IMR-90 (cell line): ENCODE results near the gene C1orf167. TPM values are rescaled to one million over a fixed set of nuclear protein-coding genes. Genes with fewer than 3 reads are reported as not detected.

Experiments used
- ATAC-seq: fragments of 200-7000 bp; cut with Tn5 transposase; 2 replicates; pipeline ENCODE4 v1.9.1; 2020; ENCODE audit warnings: low read depth, mild to moderate bottlenecking, moderate library complexity
- BruUV-seq: library from RNA; stranded (reverse); fragments of 400-500 nt; replicated peaks from 2 replicates; lab custom pipeline; 2021; lab: Mats Ljungman, UMichigan
- CTCF ChIA-PET: fragments of 300-600 bp; formaldehyde crosslinking; extraction: SDS; loops from one replicate; lab custom pipeline; 2021; ENCODE audit warnings: antibody characterized with exemption; lab: Yijun Ruan, JAX
- POLR2A ChIA-PET: fragments of 300-600 bp; sonication (Branson Sonifier 250); formaldehyde crosslinking; loops from one replicate; lab custom pipeline; 2022; ENCODE audit warnings: antibody characterized with exemption; ENCODE audit not compliant: unreplicated experiment; lab: Charles Lee
- DNase-seq: peaks from one replicate; pipeline ENCODE4 v3.0.0; 2013
- H2AFZ ChIP-seq: replicated peaks from 2 replicates; pipeline ENCODE3; 2013; ENCODE audit warnings: low read length, mild to moderate bottlenecking; ENCODE audit not compliant: poor library complexity
- H2AK5ac ChIP-seq: 2 replicates; pipeline ENCODE4 v1.6.1; 2013; ENCODE audit warnings: low read depth, low read length, inconsistent platforms
- H2AK9ac ChIP-seq: replicated peaks from 2 replicates; pipeline ENCODE3; 2013; ENCODE audit warnings: mild to moderate bottlenecking, low read depth, low read length, moderate library complexity; ENCODE audit not compliant: poor library complexity
- H2BK120ac ChIP-seq: 2 replicates; pipeline ENCODE4 v1.6.1; 2013; ENCODE audit warnings: low read depth, low read length, inconsistent platforms
- H2BK15ac ChIP-seq: 3 replicates; pipeline ENCODE4 v1.6.1; 2013; ENCODE audit warnings: low read depth, low read length, inconsistent platforms
- H2BK20ac ChIP-seq: 2 replicates; pipeline ENCODE4 v1.6.1; 2013; ENCODE audit warnings: low read depth, mild to moderate bottlenecking, inconsistent platforms, low read length, moderate library complexity
- H2BK5ac ChIP-seq: 2 replicates; pipeline ENCODE4 v1.6.1; 2013; ENCODE audit warnings: mild to moderate bottlenecking, low read depth, low read length, inconsistent platforms; ENCODE audit not compliant: poor library complexity, severe bottlenecking
- H3K14ac ChIP-seq: replicated peaks from 2 replicates; pipeline ENCODE4 v1.6.1; 2013; ENCODE audit warnings: low read depth, low read length, inconsistent platforms
- H3K18ac ChIP-seq: 2 replicates; pipeline ENCODE4 v1.6.1; 2013; ENCODE audit warnings: low read depth, low read length, control low read depth
- H3K23ac ChIP-seq: 2 replicates; pipeline ENCODE4 v1.6.1; 2013; ENCODE audit warnings: low read depth, low read length, inconsistent platforms
- H3K27ac ChIP-seq: 2 replicates; pipeline ENCODE4 v1.5.1; 2013; ENCODE audit warnings: mild to moderate bottlenecking, control low read depth, low read length; ENCODE audit not compliant: insufficient read depth
- H3K27me3 ChIP-seq: 2 replicates; pipeline ENCODE4 v1.6.1; 2013; ENCODE audit warnings: low read length; ENCODE audit not compliant: control insufficient read depth, insufficient read depth
- H3K36me3 ChIP-seq: 2 replicates; pipeline ENCODE4 v1.6.1; 2013; ENCODE audit warnings: low read length, mixed read lengths; ENCODE audit not compliant: control insufficient read depth, insufficient read depth
- H3K4ac ChIP-seq: 2 replicates; pipeline ENCODE4 v1.6.1; 2013; ENCODE audit warnings: low read depth, low read length, inconsistent platforms
- H3K4me1 ChIP-seq: 2 replicates; pipeline ENCODE4 v1.6.1; 2013; ENCODE audit warnings: low read length, mixed read lengths; ENCODE audit not compliant: control insufficient read depth, insufficient read depth
- H3K4me2 ChIP-seq: 2 replicates; pipeline ENCODE4 v1.6.1; 2013; ENCODE audit warnings: low read depth, mild to moderate bottlenecking, control low read depth, low read length, moderate library complexity
- H3K4me3 ChIP-seq: 2 replicates; pipeline ENCODE4 v1.5.1; 2013; ENCODE audit warnings: low read depth, mild to moderate bottlenecking, control low read depth, low read length, moderate library complexity; ENCODE audit not compliant: insufficient read depth
- H3K56ac ChIP-seq: 2 replicates; pipeline ENCODE4 v1.6.1; 2013; ENCODE audit warnings: low read length, inconsistent platforms; ENCODE audit not compliant: insufficient read depth; ENCODE audit errors: extremely low read depth
- H3K79me1 ChIP-seq, 2 experiments: 2 replicates each; pipeline ENCODE4 v1.6.1; 2013; ENCODE audit warnings: low read length in 2 of 2, inconsistent platforms in 1 of 2, low read depth in 1 of 2
- H3K9ac ChIP-seq: 2 replicates; pipeline ENCODE4 v1.6.1; 2013; ENCODE audit warnings: low read depth, low read length, control low read depth
- H3K9me1 ChIP-seq: 2 replicates; pipeline ENCODE4 v1.6.1; 2013; ENCODE audit warnings: low read length, inconsistent platforms; ENCODE audit not compliant: insufficient read depth
- H3K9me3 ChIP-seq: 2 replicates; pipeline ENCODE4 v1.6.1; 2013; ENCODE audit warnings: low read length; ENCODE audit not compliant: control insufficient read depth, insufficient read depth
- H4K20me1 ChIP-seq: 2 replicates; pipeline ENCODE4 v1.6.1; 2013; ENCODE audit warnings: low read length, inconsistent platforms; ENCODE audit not compliant: insufficient read depth
- H4K5ac ChIP-seq: 2 replicates; pipeline ENCODE4 v1.6.1; 2013; ENCODE audit warnings: mild to moderate bottlenecking, low read depth, low read length, control low read depth
- H4K8ac ChIP-seq, 2 experiments: 2 replicates each; pipeline ENCODE4 v1.6.1; 2013; ENCODE audit warnings: low read depth in 2 of 2, low read length in 2 of 2, control low read depth in 1 of 2, inconsistent platforms in 1 of 2
- H4K91ac ChIP-seq: 2 replicates; pipeline ENCODE4 v1.6.1; 2013; ENCODE audit warnings: low read depth, low read length, inconsistent platforms; ENCODE audit not compliant: insufficient read depth
- BHLHE40 ChIP-seq: fragments of 150-350 bp; IDR thresholded peaks from 2 replicates; pipeline ENCODE4 v1.6.1; 2016; ENCODE audit warnings: mild to moderate bottlenecking, low read depth, low read length
- CEBPB ChIP-seq: IDR thresholded peaks from 2 replicates; pipeline ENCODE4 v1.6.1; 2012; ENCODE audit warnings: low read depth, low read length, improper control_type of control experiment
- CHD1 ChIP-seq: IDR thresholded peaks from 2 replicates; pipeline ENCODE4 v1.6.1; 2012; ENCODE audit warnings: low read depth, low read length, improper control_type of control experiment
- FOS ChIP-seq: fragments of 150-350 bp; IDR thresholded peaks from 2 replicates; pipeline ENCODE4 v1.6.1; 2016; ENCODE audit warnings: low read depth, low read length
- MAFK ChIP-seq: IDR thresholded peaks from 2 replicates; pipeline ENCODE4 v1.6.1; 2012; ENCODE audit warnings: low read depth, low read length, improper control_type of control experiment
- MAZ ChIP-seq: IDR thresholded peaks from 2 replicates; pipeline ENCODE4 v1.6.1; 2012; ENCODE audit warnings: low read depth, mild to moderate bottlenecking, low read length, improper control_type of control experiment, moderate library complexity, borderline replicate concordance
- MXI1 ChIP-seq: IDR thresholded peaks from 2 replicates; pipeline ENCODE4 v1.6.1; 2012; ENCODE audit warnings: low read depth, mild to moderate bottlenecking, low read length, moderate library complexity, borderline replicate concordance
- NFE2L2 ChIP-seq: fragments of 150-350 bp; IDR thresholded peaks from 2 replicates; pipeline ENCODE4 v1.6.1; 2016; ENCODE audit warnings: low read depth, mild to moderate bottlenecking, low read length
- POLR2A ChIP-seq: IDR thresholded peaks from 2 replicates; pipeline ENCODE4 v1.6.1; 2012; ENCODE audit warnings: mild to moderate bottlenecking, low read depth, low read length
- RAD21 ChIP-seq: IDR thresholded peaks from 2 replicates; pipeline ENCODE4 v1.6.1; 2012; ENCODE audit warnings: low read length, improper control_type of control experiment
- RCOR1 ChIP-seq: IDR thresholded peaks from 2 replicates; pipeline ENCODE4 v1.6.1; 2012; ENCODE audit warnings: mild to moderate bottlenecking, low read length, improper control_type of control experiment; ENCODE audit not compliant: insufficient replicate concordance
- RFX5 ChIP-seq: IDR thresholded peaks from 2 replicates; pipeline ENCODE4 v1.8.0; 2012; ENCODE audit warnings: low read depth, mild to moderate bottlenecking, low read length, moderate library complexity
- SMC3 ChIP-seq: fragments of 150-350 bp; IDR thresholded peaks from 2 replicates; pipeline ENCODE4 v1.6.1; 2016; ENCODE audit warnings: low read depth, mild to moderate bottlenecking, antibody characterized with exemption, low read length, moderate library complexity
- WGBS, 2 experiments: methylation state at CpG; one replicate each; pipeline versions ENCODE4 v1.1.5 to v1.1.7; 2013; ENCODE audit warnings: missing lambda C conversion rate in 2 of 2; ENCODE audit not compliant: insufficient read length in 1 of 2; ENCODE audit errors: extremely low coverage in 2 of 2; 5-methylcytosine and 5-hydroxymethylcytosine counted together
- dilution Hi-C: fragments of 300-500 bp; cut with HindIII; formaldehyde crosslinking; loops from one replicate; pipeline ENCODE4 v1.14.3; 2018; ENCODE audit warnings: low sequenced_read_pairs; ENCODE audit not compliant: unreplicated experiment
- in situ Hi-C: fragments of 300-500 bp; cut with MboI; formaldehyde crosslinking; loops from 3 replicates; pipeline ENCODE4 v1.14.3; 2019; ENCODE audit warnings: low sequenced_read_pairs, inconsistent platforms, mixed read lengths
- intact Hi-C: fragments of 100-400 bp; cut with micrococcal nuclease; formaldehyde crosslinking; loops from 2 replicates; pipeline ENCODE4 v1.10.0; 2022
- polyA plus RNA-seq, 3 experiments: library from polyadenylated mRNA; depleted of rRNA; stranded (reverse); fragments of >200 nt; gene quantifications; 2 replicates each; pipeline ENCODE4 v1.2.3, GENCODE V29; 2012; ENCODE audit warnings: low replicate concordance in 1 of 3
- total RNA-seq: library from RNA; depleted of rRNA; stranded (reverse); fragments of >200 nt; gene quantifications from 2 replicates; pipeline ENCODE4 v1.2.3, GENCODE V29; 2012
- TF ChIP-seq, protein P1 (sequence below): conservative IDR thresholded peaks from 2 replicates; pipeline ENCODE4 v1.5.1; 2012; ENCODE audit warnings: mild to moderate bottlenecking, low read depth, low read length, improper control_type of control experiment
- TF ChIP-seq, protein P2 (sequence below): fragments of 150-350 bp; IDR thresholded peaks from 2 replicates; pipeline ENCODE4 v1.6.1; 2017; ENCODE audit warnings: mild to moderate bottlenecking, antibody characterized with exemption, low read length, low read depth
- TF ChIP-seq, protein P3 (sequence below): fragments of 150-350 bp; IDR thresholded peaks from 2 replicates; pipeline ENCODE4 v1.6.1; 2016; ENCODE audit warnings: low read depth, mild to moderate bottlenecking, low read length, moderate library complexity, borderline replicate concordance

C1orf167 gene
- total and polyA plus RNA-seq, 2 of the 4 experiments (the other 2 are of a cell fraction), result under 0.01 to 0.15 TPM

DNA sequence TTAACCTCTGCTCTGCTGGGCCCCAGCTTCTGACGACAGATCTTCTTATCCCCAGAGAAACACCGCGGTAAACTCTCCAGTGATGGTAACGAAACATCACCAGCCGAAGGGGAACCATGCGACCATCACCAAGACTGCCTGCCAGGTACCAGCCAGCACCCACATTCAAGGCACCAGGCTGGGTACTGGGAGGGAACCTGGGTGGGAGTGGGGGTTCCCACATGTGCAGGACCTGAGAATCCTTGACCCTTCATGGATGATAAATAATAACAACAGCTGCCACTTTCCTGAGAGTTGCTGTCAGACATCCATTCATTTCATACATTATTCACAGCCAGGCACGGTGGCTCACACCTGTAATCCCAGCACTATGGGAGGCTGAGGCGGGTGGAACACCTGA lies 49.7 kb upstream of the C1orf167 start:
- intact Hi-C loops, result no loop called here

More for the DNA sequence above, 49.7 kb upstream of the C1orf167 start:
- Histone ChIP-seq H3K4ac (no peak overlapping the region), H2AK5ac (no peak overlapping the region), H3K79me1 (no peaks in the 10 kb centered on the region), H3K18ac (no peak overlapping the region), H2BK5ac (no peak overlapping the region), H4K8ac (no peak overlapping the region), H3K23ac (no peak overlapping the region), H2BK20ac (no peak overlapping the region), H3K4me3 (no peak overlapping the region), H3K4me2 (no peak overlapping the region), H4K5ac (no peak overlapping the region), H3K27ac (no peak overlapping the region), H3K9ac (no peak overlapping the region), H2BK120ac (no peak overlapping the region), H2AFZ (no peak overlapping the region), H3K27me3 (peaks cover 20% of the 10 kb centered on the region), H4K20me1 (no peaks in the 10 kb centered on the region), H3K36me3 (no peaks in the 10 kb centered on the region), H2BK15ac (no peak overlapping the region), H2AK9ac (peak overlapping the region; percentile 55), H3K14ac (no peak overlapping the region), H3K56ac (no peak overlapping the region), H3K4me1 (no peaks in the 10 kb centered on the region), H4K91ac (no peak overlapping the region), H3K9me1 (no peaks in the 10 kb centered on the region), H3K9me3 (no peaks in the 10 kb centered on the region)
- dilution Hi-C loops, result no loop called here
- TF ChIP-seq RAD21, result no peak
- no peak for TF ChIP-seq MXI1
- TF ChIP-seq MAZ, result no peak
- TF ChIP-seq, protein P1, sequence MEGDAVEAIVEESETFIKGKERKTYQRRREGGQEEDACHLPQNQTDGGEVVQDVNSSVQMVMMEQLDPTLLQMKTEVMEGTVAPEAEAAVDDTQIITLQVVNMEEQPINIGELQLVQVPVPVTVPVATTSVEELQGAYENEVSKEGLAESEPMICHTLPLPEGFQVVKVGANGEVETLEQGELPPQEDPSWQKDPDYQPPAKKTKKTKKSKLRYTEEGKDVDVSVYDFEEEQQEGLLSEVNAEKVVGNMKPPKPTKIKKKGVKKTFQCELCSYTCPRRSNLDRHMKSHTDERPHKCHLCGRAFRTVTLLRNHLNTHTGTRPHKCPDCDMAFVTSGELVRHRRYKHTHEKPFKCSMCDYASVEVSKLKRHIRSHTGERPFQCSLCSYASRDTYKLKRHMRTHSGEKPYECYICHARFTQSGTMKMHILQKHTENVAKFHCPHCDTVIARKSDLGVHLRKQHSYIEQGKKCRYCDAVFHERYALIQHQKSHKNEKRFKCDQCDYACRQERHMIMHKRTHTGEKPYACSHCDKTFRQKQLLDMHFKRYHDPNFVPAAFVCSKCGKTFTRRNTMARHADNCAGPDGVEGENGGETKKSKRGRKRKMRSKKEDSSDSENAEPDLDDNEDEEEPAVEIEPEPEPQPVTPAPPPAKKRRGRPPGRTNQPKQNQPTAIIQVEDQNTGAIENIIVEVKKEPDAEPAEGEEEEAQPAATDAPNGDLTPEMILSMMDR, result no peak
- no peak for TF ChIP-seq SMC3
- TF ChIP-seq MAFK, result no peak
- TF ChIP-seq RFX5, result no peak
- TF ChIP-seq, protein P2, sequence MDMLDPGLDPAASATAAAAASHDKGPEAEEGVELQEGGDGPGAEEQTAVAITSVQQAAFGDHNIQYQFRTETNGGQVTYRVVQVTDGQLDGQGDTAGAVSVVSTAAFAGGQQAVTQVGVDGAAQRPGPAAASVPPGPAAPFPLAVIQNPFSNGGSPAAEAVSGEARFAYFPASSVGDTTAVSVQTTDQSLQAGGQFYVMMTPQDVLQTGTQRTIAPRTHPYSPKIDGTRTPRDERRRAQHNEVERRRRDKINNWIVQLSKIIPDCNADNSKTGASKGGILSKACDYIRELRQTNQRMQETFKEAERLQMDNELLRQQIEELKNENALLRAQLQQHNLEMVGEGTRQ, result no peak
- no peak for TF ChIP-seq RCOR1
- no peak for TF ChIP-seq NFE2L2
- TF ChIP-seq, protein P3, sequence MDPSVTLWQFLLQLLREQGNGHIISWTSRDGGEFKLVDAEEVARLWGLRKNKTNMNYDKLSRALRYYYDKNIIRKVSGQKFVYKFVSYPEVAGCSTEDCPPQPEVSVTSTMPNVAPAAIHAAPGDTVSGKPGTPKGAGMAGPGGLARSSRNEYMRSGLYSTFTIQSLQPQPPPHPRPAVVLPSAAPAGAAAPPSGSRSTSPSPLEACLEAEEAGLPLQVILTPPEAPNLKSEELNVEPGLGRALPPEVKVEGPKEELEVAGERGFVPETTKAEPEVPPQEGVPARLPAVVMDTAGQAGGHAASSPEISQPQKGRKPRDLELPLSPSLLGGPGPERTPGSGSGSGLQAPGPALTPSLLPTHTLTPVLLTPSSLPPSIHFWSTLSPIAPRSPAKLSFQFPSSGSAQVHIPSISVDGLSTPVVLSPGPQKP, result no peak
- no peak for TF ChIP-seq FOS
- no peak for TF ChIP-seq CEBPB
- no peak for TF ChIP-seq CHD1
- no peak for TF ChIP-seq BHLHE40
- TF ChIP-seq POLR2A, result no peak
- ATAC-seq (no peak), DNase-seq (no peak)
- ChIA-PET POLR2A (no interaction called here), CTCF (no interaction called here)
- in situ Hi-C loops, result no loop called here
- WGBS, 2 experiments, result no CpG with 5 or more reads among the region's 8 CpGs
- BruUV-seq, result no TSS peak
